ENCODE measurements around the gene IGF2BP2. TPM values are rescaled to one million over a fixed set of nuclear protein-coding genes. Genes with fewer than 3 reads are reported as not detected.

IGF2BP2 gene
- total and polyA plus RNA-seq, 2 of the 4 experiments (the other 2 are of a cell fraction): 23.4 to 88.2 TPM

DNA sequence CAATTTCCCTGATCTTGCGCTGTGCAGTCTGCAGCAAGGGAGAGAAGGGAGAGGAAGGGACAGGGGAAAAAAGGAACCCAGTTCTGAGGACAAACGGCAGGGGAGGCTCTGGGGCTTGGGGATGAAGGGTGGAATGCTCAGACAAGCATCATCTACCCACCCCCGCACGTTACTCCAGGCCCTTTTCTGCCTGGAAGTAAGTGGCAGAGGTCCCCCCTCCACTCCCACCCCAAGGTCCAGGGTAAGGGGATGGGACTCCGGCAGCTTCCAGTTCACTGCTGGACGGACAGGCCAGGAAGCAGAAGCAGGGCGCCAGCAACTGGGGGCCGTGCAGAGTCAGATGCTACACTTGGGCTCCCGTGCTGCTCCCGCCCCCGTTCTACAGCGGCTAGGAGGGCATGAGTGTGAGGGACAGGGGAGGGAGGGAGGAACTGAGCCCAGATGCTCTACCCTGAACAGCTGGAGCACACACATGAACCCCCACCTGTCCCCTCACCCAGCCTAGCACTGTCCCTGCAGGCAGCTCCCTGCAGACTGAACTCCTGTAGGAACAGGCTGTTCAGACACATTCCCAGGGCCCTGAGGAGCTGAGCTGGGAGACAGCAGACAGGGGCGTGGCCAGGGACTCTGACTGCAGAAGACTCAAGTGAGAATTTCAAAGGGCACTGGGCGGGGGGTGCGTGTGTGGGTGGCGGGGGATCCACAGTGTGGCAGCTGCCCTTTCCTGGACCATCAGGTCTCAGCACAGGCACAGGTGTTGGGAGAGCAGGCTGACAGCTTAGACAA is 179.1 kb downstream of the IGF2BP2 start:
- CTCF ChIA-PET: no interaction called here
- 67% methylated on average over 2 of the region's 16 CpGs; no CpG with 5 or more reads in 1 of the 2 experiments for WGBS, 2 experiments (ENCODE audit: extremely low coverage in 2 of 2, insufficient read length in 1 of 2)

More for the DNA sequence above, 179.1 kb downstream of the IGF2BP2 start:
- H4K20me1 ChIP-seq (ENCODE audit: insufficient read depth, low read length): peaks cover 11% of the 10 kb centered on the region
- TF ChIP-seq RFX5 (IDR thresholded peaks at IDR 0.05; ENCODE audit: low read depth, low read length): no peak
- TF ChIP-seq, protein P1, sequence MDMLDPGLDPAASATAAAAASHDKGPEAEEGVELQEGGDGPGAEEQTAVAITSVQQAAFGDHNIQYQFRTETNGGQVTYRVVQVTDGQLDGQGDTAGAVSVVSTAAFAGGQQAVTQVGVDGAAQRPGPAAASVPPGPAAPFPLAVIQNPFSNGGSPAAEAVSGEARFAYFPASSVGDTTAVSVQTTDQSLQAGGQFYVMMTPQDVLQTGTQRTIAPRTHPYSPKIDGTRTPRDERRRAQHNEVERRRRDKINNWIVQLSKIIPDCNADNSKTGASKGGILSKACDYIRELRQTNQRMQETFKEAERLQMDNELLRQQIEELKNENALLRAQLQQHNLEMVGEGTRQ (IDR thresholded peaks at IDR 0.05; ENCODE audit: low read depth, low read length): no peak
- TF ChIP-seq SMC3 (IDR thresholded peaks at IDR 0.05; ENCODE audit: low read depth, low read length): no peak
- no peak for TF ChIP-seq CEBPB (IDR thresholded peaks at IDR 0.05; ENCODE audit: low read depth, low read length)
- TF ChIP-seq, protein P2, sequence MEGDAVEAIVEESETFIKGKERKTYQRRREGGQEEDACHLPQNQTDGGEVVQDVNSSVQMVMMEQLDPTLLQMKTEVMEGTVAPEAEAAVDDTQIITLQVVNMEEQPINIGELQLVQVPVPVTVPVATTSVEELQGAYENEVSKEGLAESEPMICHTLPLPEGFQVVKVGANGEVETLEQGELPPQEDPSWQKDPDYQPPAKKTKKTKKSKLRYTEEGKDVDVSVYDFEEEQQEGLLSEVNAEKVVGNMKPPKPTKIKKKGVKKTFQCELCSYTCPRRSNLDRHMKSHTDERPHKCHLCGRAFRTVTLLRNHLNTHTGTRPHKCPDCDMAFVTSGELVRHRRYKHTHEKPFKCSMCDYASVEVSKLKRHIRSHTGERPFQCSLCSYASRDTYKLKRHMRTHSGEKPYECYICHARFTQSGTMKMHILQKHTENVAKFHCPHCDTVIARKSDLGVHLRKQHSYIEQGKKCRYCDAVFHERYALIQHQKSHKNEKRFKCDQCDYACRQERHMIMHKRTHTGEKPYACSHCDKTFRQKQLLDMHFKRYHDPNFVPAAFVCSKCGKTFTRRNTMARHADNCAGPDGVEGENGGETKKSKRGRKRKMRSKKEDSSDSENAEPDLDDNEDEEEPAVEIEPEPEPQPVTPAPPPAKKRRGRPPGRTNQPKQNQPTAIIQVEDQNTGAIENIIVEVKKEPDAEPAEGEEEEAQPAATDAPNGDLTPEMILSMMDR (conservative IDR thresholded peaks at IDR 0.05; ENCODE audit: low read depth, low read length): no peak
- no peak for TF ChIP-seq RCOR1 (IDR thresholded peaks at IDR 0.05; ENCODE audit: insufficient replicate concordance, low read length)
- no peaks in the 10 kb centered on the region for H3K9me3 ChIP-seq (ENCODE audit: control insufficient read depth, insufficient read depth, low read length)
- H2AK9ac ChIP-seq (replicated peaks; ENCODE audit: low read depth, low read length, poor library complexity): peak overlapping the region; percentile 1
- dilution Hi-C loops (cut with HindIII; ENCODE audit: low sequenced_read_pairs, unreplicated experiment) (no loop called here), in situ Hi-C loops (cut with MboI; ENCODE audit: low sequenced_read_pairs) (no loop called here), intact Hi-C loops (cut with micrococcal nuclease) (no loop called here)
- peaks cover 58% of the 10 kb centered on the region for H3K36me3 ChIP-seq (ENCODE audit: control insufficient read depth, insufficient read depth, low read length)
- H2BK20ac ChIP-seq (ENCODE audit: low read depth, low read length): no peak overlapping the region
- H2AFZ ChIP-seq (replicated peaks; ENCODE audit: low read length, poor library complexity): no peak overlapping the region
- POLR2A ChIA-PET (ENCODE audit: unreplicated experiment): no interaction called here
- H3K4me3 ChIP-seq (ENCODE audit: insufficient read depth, low read depth, low read length): no peak overlapping the region
- ATAC-seq (ENCODE audit: low read depth): peak; percentile 30; the same call in 1 of the 2 replicates
- H3K14ac ChIP-seq (replicated peaks; ENCODE audit: low read depth, low read length): no peak overlapping the region
- no peak overlapping the region for H3K23ac ChIP-seq (ENCODE audit: low read depth, low read length)
- H2BK5ac ChIP-seq (ENCODE audit: low read depth, low read length, poor library complexity, severe bottlenecking): no peak overlapping the region
- H4K5ac ChIP-seq (ENCODE audit: low read depth, low read length): no peak overlapping the region
- no peak overlapping the region for H3K4ac ChIP-seq (ENCODE audit: low read depth, low read length)
- H4K8ac ChIP-seq (ENCODE audit: low read depth in 2 of 2, low read length in 2 of 2): no peak overlapping the region
- no peak overlapping the region for H2BK120ac ChIP-seq (ENCODE audit: low read depth, low read length)
- no peak for DNase-seq
- no peak overlapping the region for H2BK15ac ChIP-seq (ENCODE audit: low read depth, low read length)
- no peak overlapping the region for H2AK5ac ChIP-seq (ENCODE audit: low read depth, low read length)
- H3K9me1 ChIP-seq (ENCODE audit: insufficient read depth, low read length): peaks cover 3% of the 10 kb centered on the region; the same call in 1 of the 2 replicates
- H3K27ac ChIP-seq (ENCODE audit: insufficient read depth, low read length): no peak overlapping the region
- no peak overlapping the region for H4K91ac ChIP-seq (ENCODE audit: insufficient read depth, low read depth, low read length)
- H3K56ac ChIP-seq (ENCODE audit: extremely low read depth, insufficient read depth, low read length): no peak overlapping the region
- H3K4me1 ChIP-seq (ENCODE audit: control insufficient read depth, insufficient read depth, low read length): no peaks in the 10 kb centered on the region
- H3K27me3 ChIP-seq (ENCODE audit: control insufficient read depth, insufficient read depth, low read length): no peaks in the 10 kb centered on the region
- peaks cover 8 to 19% of the 10 kb centered on the region in 2 experiments; a peak in 3 of 4 replicates for H3K79me1 ChIP-seq (ENCODE audit: low read depth in 1 of 2, low read length in 2 of 2)
- no peak overlapping the region for H3K9ac ChIP-seq (ENCODE audit: low read depth, low read length)
- H3K18ac ChIP-seq (ENCODE audit: low read depth, low read length): no peak overlapping the region
- H3K4me2 ChIP-seq (ENCODE audit: low read depth, low read length): no peak overlapping the region
- BruUV-seq (replicated peaks): no TSS peak
